K562 (cell line): ENCODE data around the gene ADGRG1. TPM values are rescaled to one million over a fixed set of nuclear protein-coding genes. Genes with fewer than 3 reads are reported as not detected.

Source experiments
- ATAC-seq: fragments of 200-7000 bp; cut with Tn5 transposase; 3 replicates; pipeline ENCODE4 v1.9.1; 2020; ENCODE audit warnings: moderate library complexity
- BruUV-seq: library from RNA; stranded (reverse); fragments of 400-500 nt; replicated peaks from 2 replicates; lab custom pipeline; 2021; lab: Mats Ljungman, UMichigan
- CTCF ChIA-PET: fragments of 300-600 bp; formaldehyde crosslinking; extraction: SDS; loops from one replicate; lab custom pipeline; 2021; ENCODE audit warnings: low intra/inter-chr PET ratio; lab: Yijun Ruan, JAX
- POLR2A ChIA-PET: fragments of 300-600, 350-650 bp; sonication (Branson Sonifier 250); formaldehyde crosslinking; extraction: SDS; loops from one replicate; lab custom pipeline; 2021; ENCODE audit warnings: antibody characterized with exemption, inconsistent platforms; lab: Yijun Ruan, JAX
- DNase-seq, 4 experiments: peaks; one replicate each; pipeline versions ENCODE4 v3.0.0 to v3.0.0-alpha.2; 2011 to 2018; ENCODE audit warnings: low spot score in 3 of 4, mixed read lengths in 3 of 4; ENCODE audit errors: extremely low read depth in 1 of 4
- FAIRE-seq: peaks from 2 replicates; lab custom pipeline; 2011; peaks lifted over from hg19 to GRCh38; lab: Jason Lieb, UNC
- H2AFZ ChIP-seq: 2 replicates; pipeline ENCODE4 v1.6.0; 2011; ENCODE audit warnings: low read depth, low read length, control low read depth, inconsistent platforms
- H3K27ac ChIP-seq: fragments of 200-600 bp; 3 replicates; pipeline ENCODE4 v1.8.0; 2011; ENCODE audit warnings: low read depth, mild to moderate bottlenecking, control low read depth, inconsistent platforms, low read length, moderate library complexity, mixed read lengths; ENCODE audit errors: extremely low read depth
- H3K27me3 ChIP-seq, 2 experiments: fragments of 300-600 bp in 1 of 2; 2 replicates in 1 of 2; 3 replicates in 1 of 2; pipeline versions ENCODE4 v1.6.0 to v1.8.0; 2011; ENCODE audit warnings: inconsistent platforms in 2 of 2, low read length in 2 of 2, mild to moderate bottlenecking in 1 of 2, mixed read lengths in 1 of 2, moderate library complexity in 1 of 2; ENCODE audit not compliant: control insufficient read depth in 2 of 2, insufficient read depth in 2 of 2
- H3K36me3 ChIP-seq: fragments of 300-600 bp; 3 replicates; pipeline ENCODE4 v1.8.0; 2011; ENCODE audit warnings: mild to moderate bottlenecking, low read length, inconsistent platforms; ENCODE audit not compliant: control insufficient read depth, insufficient read depth
- H3K4me1 ChIP-seq, 2 experiments: fragments of 200-600 bp in 1 of 2; replicated peaks in 1 of 2; 2 replicates in 1 of 2; 3 replicates in 1 of 2; pipeline versions ENCODE4 v1.5.1 to v1.8.0; 2011; ENCODE audit warnings: inconsistent platforms in 2 of 2, low read length in 2 of 2, mild to moderate bottlenecking in 1 of 2, mixed read lengths in 1 of 2, moderate library complexity in 1 of 2; ENCODE audit not compliant: control insufficient read depth in 2 of 2, insufficient read depth in 2 of 2
- H3K4me2 ChIP-seq: 2 replicates; pipeline ENCODE4 v1.6.1; 2011; ENCODE audit warnings: low read length, control low read depth, inconsistent platforms, mixed read lengths; ENCODE audit not compliant: insufficient read depth
- H3K4me3 ChIP-seq: fragments of 200-600 bp; sonication (generic), shearing (Covaris generic); 2 replicates; pipeline ENCODE4 v1.5.1; 2016; ENCODE audit warnings: control low read depth, inconsistent platforms
- H3K79me2 ChIP-seq: fragments of 200-600 bp; 3 replicates; pipeline ENCODE4 v1.8.0; 2011; ENCODE audit warnings: low read length, inconsistent platforms; ENCODE audit not compliant: control insufficient read depth, insufficient read depth
- H3K9ac ChIP-seq, 2 experiments: 2 replicates each; pipeline versions ENCODE4 v1.6.0 to v1.6.1; 2011; ENCODE audit warnings: low read depth in 2 of 2, low read length in 2 of 2, control low read depth in 1 of 2, inconsistent platforms in 1 of 2, mild to moderate bottlenecking in 1 of 2, mixed read lengths in 1 of 2; ENCODE audit not compliant: insufficient read depth in 1 of 2
- H3K9me1 ChIP-seq: one replicate; pipeline ENCODE4 v1.6.0; 2011; ENCODE audit warnings: inconsistent platforms, mild to moderate bottlenecking, low read length, moderate library complexity; ENCODE audit not compliant: control insufficient read depth, insufficient read depth
- H3K9me3 ChIP-seq: replicated peaks from 2 replicates; pipeline ENCODE4 v1.5.1; 2011; ENCODE audit warnings: low read depth, low read length, inconsistent platforms; ENCODE audit not compliant: control insufficient read depth, insufficient read depth
- H4K20me1 ChIP-seq: replicated peaks from 2 replicates; pipeline ENCODE4 v1.6.1; 2011; ENCODE audit warnings: low read length, inconsistent platforms, mixed read lengths; ENCODE audit not compliant: control insufficient read depth, insufficient read depth
- CGGBP1 ChIP-seq: fragments of 250-450 bp; sonication (Bioruptor Pico); IDR thresholded peaks from 2 replicates; pipeline ENCODE4 v1.9.0; 2021; ENCODE audit warnings: mild to moderate bottlenecking
- ZNF121 ChIP-seq: sonication (generic); formaldehyde crosslinking; conservative IDR thresholded peaks from 2 replicates; pipeline ENCODE4 v1.8.0; 2022; ENCODE audit warnings: missing genetic modification reagents
- WGBS: fragments of 100-300 bp; shearing (Covaris generic); methylation state at CpG from one replicate; pipeline ENCODE4 v1.1.6; 2016; ENCODE audit warnings: low coverage, mixed read lengths; ENCODE audit not compliant: insufficient coverage; ENCODE audit errors: missing lambda C conversion rate; 5-methylcytosine and 5-hydroxymethylcytosine counted together
- in situ Hi-C: fragments of 300-500 bp; cut with MboI; formaldehyde crosslinking; loops from 4 replicates; pipeline ENCODE4 v1.15.0; 2018; ENCODE audit warnings: inconsistent platforms, mixed read lengths
- intact Hi-C: fragments of 100-400 bp; cut with micrococcal nuclease; formaldehyde crosslinking; loops from 2 replicates; pipeline ENCODE4 v1.14.2; 2022
- polyA plus RNA-seq, 8 experiments: library from polyadenylated mRNA; depleted of rRNA in 4 of 8; stranded (reverse) in 5 of 8; unstranded in 3 of 8; fragments of >200 nt; fragmentation: Nextera tagmentation in 2 of 8; fragmentation: Illumina TruSeq in 1 of 8; extraction: Ambion mirVana in 2 of 8; extraction: Trizol in 1 of 8; gene quantifications; 2 replicates each; pipeline versions ENCODE4 v1.2.1 to v1.2.3, GENCODE V29; 2011 to 2014; ENCODE audit warnings: inconsistent platforms in 1 of 8, missing spikeins in 1 of 8
- total RNA-seq, 7 experiments: library from RNA; depleted of rRNA in 6 of 7; stranded (reverse); fragments of >200 nt in 6 of 7; fragmentation: Illumina TruSeq in 2 of 7; extraction: Trizol in 2 of 7; gene quantifications; 2 replicates each; pipeline versions ENCODE4 v1.2.1 to v1.2.3, GENCODE V29; 2011 to 2021; ENCODE audit warnings: low replicate concordance in 1 of 7

Gene ADGRG1
- total and polyA plus RNA-seq, 9 of the 15 experiments (the other 6 are each of a cell fraction or from before 2014, with no cell fraction given) = 0.04 to 0.31 (median 0.16) TPM; not detected in 6

GRCh38 chr16:57649846-57650245, 21.4 kb downstream of the ADGRG1 start:
- Histone ChIP-seq H3K9ac (peak overlapping the region in 1 of 2 experiments; percentile 28; a peak in 1 of 4 replicates), H3K4me1 (peaks cover 0 to 17% of the 10 kb centered on the region in 2 experiments; a peak in 2 of 5 replicates), H3K9me3 (peaks cover under 1% of the 10 kb centered on the region), H3K27ac (no peak overlapping the region), H3K4me3 (no peak overlapping the region), H2AFZ (no peak overlapping the region), H3K4me2 (no peak overlapping the region), H3K9me1 (no peaks in the 10 kb centered on the region), H3K27me3 (no peaks in the 10 kb centered on the region; a peak in 2 of 5 replicates), H3K36me3 (no peaks in the 10 kb centered on the region), H3K79me2 (no peaks in the 10 kb centered on the region), H4K20me1 (0 out of 2 replicates have a peak, but pooled peaks cover 7% of the 10 kb centered on the region)
- FAIRE-seq (no peak), ATAC-seq (no peak), DNase-seq (no peak)
- in situ Hi-C loops = loop anchor here (5.0 kb wide), 1 partner anchor 63 kb away; no protein-coding TSS in a partner anchor
- TF ChIP-seq CGGBP1 (CRISPR knock-in tag) = no peak
- peak; percentile 74 for TF ChIP-seq ZNF121
- ChIA-PET CTCF (interaction anchor here (1.1 to 4.4 kb wide), 7 partner anchors 50 to 86 kb away, joined by 4 to 65 read pairs (median 32); partner anchors contain the start of gene KATNB1), POLR2A (interaction anchor here (0.7 kb wide), 2 partner anchors 66 to 77 kb away, joined by 3 read pairs; no protein-coding TSS in a partner anchor)
- intact Hi-C loops = loop anchor here (1.0 to 10.0 kb wide), 8 partner anchors 49 to 348 kb away; partner anchors contain the start of gene KATNB1
- WGBS = 17% methylated on average over 7 of the region's 7 CpGs
- BruUV-seq = no TSS peak
